H9 (cell line): ENCODE measurements around the gene CTSL. TPM values are rescaled to one million over a fixed set of nuclear protein-coding genes. Genes with fewer than 3 reads are reported as not detected.

Source experiments
- DNase-seq: peaks from one replicate; pipeline ENCODE4 v3.0.0-alpha.2; 2017
- H2AFZ ChIP-seq: one replicate; pipeline ENCODE4 v1.6.1; 2013; ENCODE audit warnings: mild to moderate bottlenecking, low read length, control low read depth, moderate library complexity
- H2AK5ac ChIP-seq: 2 replicates; pipeline ENCODE4 v1.6.1; 2013; ENCODE audit warnings: low read length, control low read depth, mixed read lengths; ENCODE audit not compliant: insufficient read length
- H2BK120ac ChIP-seq: one replicate; pipeline ENCODE4 v1.6.1; 2013; ENCODE audit warnings: low read depth, mild to moderate bottlenecking, low read length, control low read depth, inconsistent platforms; ENCODE audit not compliant: poor library complexity, severe bottlenecking
- H2BK12ac ChIP-seq: 2 replicates; pipeline ENCODE4 v1.6.1; 2013; ENCODE audit warnings: low read length, control low read depth, mixed read lengths, low read depth; ENCODE audit not compliant: insufficient read length
- H2BK15ac ChIP-seq: 2 replicates; pipeline ENCODE4 v1.6.1; 2013; ENCODE audit warnings: low read depth, low read length, control low read depth
- H2BK20ac ChIP-seq: one replicate; pipeline ENCODE4 v1.6.1; 2013; ENCODE audit warnings: low read depth, mild to moderate bottlenecking, low read length, control low read depth, inconsistent platforms; ENCODE audit not compliant: poor library complexity, severe bottlenecking
- H2BK5ac ChIP-seq: 2 replicates; pipeline ENCODE4 v1.6.1; 2013; ENCODE audit warnings: low read length, control low read depth, mixed read lengths; ENCODE audit not compliant: insufficient read length
- H3K14ac ChIP-seq: 2 replicates; pipeline ENCODE4 v1.6.1; 2013; ENCODE audit warnings: low read length, control low read depth; ENCODE audit not compliant: insufficient read depth
- H3K18ac ChIP-seq: 2 replicates; pipeline ENCODE4 v1.6.1; 2013; ENCODE audit warnings: low read depth, mild to moderate bottlenecking, mixed read lengths, low read length, control low read depth; ENCODE audit not compliant: insufficient read length
- H3K23ac ChIP-seq: 2 replicates; pipeline ENCODE4 v1.6.1; 2013; ENCODE audit warnings: low read length, control low read depth, mixed read lengths, low read depth; ENCODE audit not compliant: insufficient read length
- H3K23me2 ChIP-seq: 2 replicates; pipeline ENCODE4 v1.6.1; 2013; ENCODE audit warnings: low read depth, mild to moderate bottlenecking, mixed read lengths, low read length, control low read depth; ENCODE audit not compliant: insufficient read length, poor library complexity, severe bottlenecking
- H3K27ac ChIP-seq: 2 replicates; pipeline ENCODE4 v1.5.1; 2013; ENCODE audit warnings: low read length, control low read depth, mixed read lengths, low read depth; ENCODE audit not compliant: insufficient read length
- H3K27me3 ChIP-seq: 2 replicates; pipeline ENCODE4 v1.6.1; 2013; ENCODE audit warnings: low read length, control low read depth, inconsistent platforms; ENCODE audit not compliant: insufficient read depth
- H3K4ac ChIP-seq: 2 replicates; pipeline ENCODE4 v1.6.1; 2013; ENCODE audit warnings: low read depth, mild to moderate bottlenecking, control low read depth, inconsistent platforms, low read length, moderate library complexity
- H3K4me1 ChIP-seq: 2 replicates; pipeline ENCODE4 v1.6.1; 2013; ENCODE audit warnings: low read length, control low read depth, inconsistent platforms; ENCODE audit not compliant: insufficient read depth
- H3K4me2 ChIP-seq: 2 replicates; pipeline ENCODE4 v1.6.1; 2013; ENCODE audit warnings: low read length, control low read depth, mixed read lengths; ENCODE audit not compliant: insufficient read length, insufficient read depth
- H3K56ac ChIP-seq: 2 replicates; pipeline ENCODE4 v1.6.1; 2013; ENCODE audit warnings: low read depth, mild to moderate bottlenecking, mixed read lengths, low read length, control low read depth; ENCODE audit not compliant: insufficient read length
- H3K79me1 ChIP-seq: 2 replicates; pipeline ENCODE4 v1.6.1; 2013; ENCODE audit warnings: low read depth, mild to moderate bottlenecking, moderate library complexity, low read length, control low read depth, inconsistent platforms; ENCODE audit not compliant: insufficient read depth, poor library complexity, severe bottlenecking
- H3K79me2 ChIP-seq: 2 replicates; pipeline ENCODE4 v1.6.1; 2013; ENCODE audit warnings: low read length, control low read depth, inconsistent platforms; ENCODE audit not compliant: insufficient read depth
- H3K9ac ChIP-seq: 2 replicates; pipeline ENCODE4 v1.6.1; 2013; ENCODE audit warnings: low read length, control low read depth, mixed read lengths; ENCODE audit not compliant: insufficient read length; ENCODE audit errors: extremely low read depth
- H3K9me3 ChIP-seq: one replicate; pipeline ENCODE4 v1.6.1; 2013; ENCODE audit warnings: low read depth, low read length, inconsistent platforms; ENCODE audit not compliant: control insufficient read depth
- H3T11ph ChIP-seq: one replicate; pipeline ENCODE4 v1.6.1; 2013; ENCODE audit warnings: mild to moderate bottlenecking, low read length, control low read depth, inconsistent platforms
- H4K20me1 ChIP-seq: one replicate; pipeline ENCODE4 v1.6.1; 2013; ENCODE audit not compliant: control insufficient read depth, insufficient read length, insufficient read depth
- H4K5ac ChIP-seq: 2 replicates; pipeline ENCODE4 v1.6.1; 2013; ENCODE audit warnings: low read depth, mild to moderate bottlenecking, mixed read lengths, low read length, control low read depth; ENCODE audit not compliant: insufficient read length
- H4K8ac ChIP-seq: replicated peaks from 2 replicates; pipeline ENCODE4 v1.6.1; 2013; ENCODE audit warnings: low read length, control low read depth, mixed read lengths, low read depth; ENCODE audit not compliant: insufficient read length
- H4K91ac ChIP-seq: 2 replicates; pipeline ENCODE4 v1.6.1; 2013; ENCODE audit warnings: low read depth, mild to moderate bottlenecking, moderate library complexity, mixed read lengths, low read length, control low read depth; ENCODE audit not compliant: insufficient read length
- H3K27ac Mint-ChIP-seq, 3 experiments: 2 replicates in 2 of 3; 3 replicates in 1 of 3; pipeline ENCODE4 v1.8.0; 2020 to 2021; ENCODE audit warnings: mixed read lengths in 3 of 3, mild to moderate bottlenecking in 1 of 3, moderate library complexity in 1 of 3
- H3K27me3 Mint-ChIP-seq: 2 replicates; pipeline ENCODE4 v1.8.0; 2021; ENCODE audit warnings: low read depth, mild to moderate bottlenecking, moderate library complexity, mixed read lengths
- H3K36me3 Mint-ChIP-seq, 3 experiments: 2 replicates in 2 of 3; 3 replicates in 1 of 3; pipeline ENCODE4 v1.8.0; 2020 to 2021; ENCODE audit warnings: low read depth in 3 of 3, mixed read lengths in 3 of 3; ENCODE audit not compliant: insufficient read depth in 1 of 3
- H3K4me1 Mint-ChIP-seq, 2 experiments: 2 replicates each; pipeline ENCODE4 v1.8.0; 2020; ENCODE audit warnings: mixed read lengths in 2 of 2
- H3K4me3 Mint-ChIP-seq, 2 experiments: 2 replicates in 1 of 2; 3 replicates in 1 of 2; pipeline ENCODE4 v1.8.0; 2020 to 2021; ENCODE audit warnings: mild to moderate bottlenecking in 2 of 2, mixed read lengths in 2 of 2, moderate library complexity in 1 of 2
- H3K9me3 Mint-ChIP-seq, 2 experiments: 2 replicates in 1 of 2; 3 replicates in 1 of 2; pipeline ENCODE4 v1.8.0; 2020; ENCODE audit warnings: mild to moderate bottlenecking in 2 of 2, mixed read lengths in 2 of 2, moderate library complexity in 1 of 2
- WGBS: extraction: QIAGEN DNeasy Blood & Tissue Kit; methylation state at CpG from one replicate; pipeline ENCODE4 v1.1.7; 2013; ENCODE audit warnings: missing lambda C conversion rate, low lambda C conversion rate, mixed read lengths; ENCODE audit not compliant: insufficient read length; ENCODE audit errors: extremely low coverage; 5-methylcytosine and 5-hydroxymethylcytosine counted together
- total RNA-seq: library from RNA; stranded (reverse); gene quantifications from 2 replicates; pipeline ENCODE4 v1.2.1, GENCODE V29; 2021
- TF ChIP-seq, protein P1 (sequence below): fragments of 200-600 bp; sonication (generic); conservative IDR thresholded peaks from 3 replicates; pipeline ENCODE4 v1.8.0; 2021; ENCODE audit warnings: antibody characterized with exemption, mild to moderate bottlenecking

Gene CTSL
- total RNA-seq, 1 experiment from 2014 or later, result 28.9 TPM

- no peak overlapping the region for H3K4me2 ChIP-seq
- H4K5ac ChIP-seq, result no peak overlapping the region
- H2AFZ ChIP-seq, result no peak overlapping the region
- H2AK5ac ChIP-seq, result no peak overlapping the region
- H3K9me3 ChIP-seq, result no peaks in the 10 kb centered on the region
- H3K27me3 ChIP-seq, result no peaks in the 10 kb centered on the region
- H3K27ac Mint-ChIP-seq, result peak overlapping the region in 2 of 3 experiments; percentile 32 to 76; a peak in 3 of 7 replicates
- H4K8ac ChIP-seq, result no peak overlapping the region
- H2BK20ac ChIP-seq, result no peak overlapping the region
- H3K23me2 ChIP-seq, result no peaks in the 10 kb centered on the region
- no peaks in the 10 kb centered on the region for H3K79me1 ChIP-seq
- TF ChIP-seq, protein P1, sequence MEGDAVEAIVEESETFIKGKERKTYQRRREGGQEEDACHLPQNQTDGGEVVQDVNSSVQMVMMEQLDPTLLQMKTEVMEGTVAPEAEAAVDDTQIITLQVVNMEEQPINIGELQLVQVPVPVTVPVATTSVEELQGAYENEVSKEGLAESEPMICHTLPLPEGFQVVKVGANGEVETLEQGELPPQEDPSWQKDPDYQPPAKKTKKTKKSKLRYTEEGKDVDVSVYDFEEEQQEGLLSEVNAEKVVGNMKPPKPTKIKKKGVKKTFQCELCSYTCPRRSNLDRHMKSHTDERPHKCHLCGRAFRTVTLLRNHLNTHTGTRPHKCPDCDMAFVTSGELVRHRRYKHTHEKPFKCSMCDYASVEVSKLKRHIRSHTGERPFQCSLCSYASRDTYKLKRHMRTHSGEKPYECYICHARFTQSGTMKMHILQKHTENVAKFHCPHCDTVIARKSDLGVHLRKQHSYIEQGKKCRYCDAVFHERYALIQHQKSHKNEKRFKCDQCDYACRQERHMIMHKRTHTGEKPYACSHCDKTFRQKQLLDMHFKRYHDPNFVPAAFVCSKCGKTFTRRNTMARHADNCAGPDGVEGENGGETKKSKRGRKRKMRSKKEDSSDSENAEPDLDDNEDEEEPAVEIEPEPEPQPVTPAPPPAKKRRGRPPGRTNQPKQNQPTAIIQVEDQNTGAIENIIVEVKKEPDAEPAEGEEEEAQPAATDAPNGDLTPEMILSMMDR, result no peak
- DNase-seq, result no peak
- H3K27me3 Mint-ChIP-seq, result no peaks in the 10 kb centered on the region
- H4K91ac ChIP-seq, result no peak overlapping the region
- peaks cover 42 to 56% (median 55%) of the 10 kb centered on the region in 3 experiments; a peak in 6 of 7 replicates for H3K36me3 Mint-ChIP-seq
- H3K9me3 Mint-ChIP-seq, result no peaks in the 10 kb centered on the region
- H2BK120ac ChIP-seq, result no peak overlapping the region
- H3K4me1 ChIP-seq, result no peaks in the 10 kb centered on the region
- no peak overlapping the region for H3K4ac ChIP-seq
- no peak overlapping the region for H3K14ac ChIP-seq
- H3K56ac ChIP-seq, result no peak overlapping the region
- H3K27ac ChIP-seq, result no peak overlapping the region
- no peak overlapping the region for H3K4me3 Mint-ChIP-seq
- no peaks in the 10 kb centered on the region for H4K20me1 ChIP-seq
- no peak overlapping the region for H2BK12ac ChIP-seq
- no peak overlapping the region for H3K23ac ChIP-seq
- H3T11ph ChIP-seq, result no peak overlapping the region
- H3K4me1 Mint-ChIP-seq, result peaks cover 13% of the 10 kb centered on the region in 2 experiments; a peak in 3 of 4 replicates
- no peak overlapping the region for H3K9ac ChIP-seq
- H3K79me2 ChIP-seq, result no peaks in the 10 kb centered on the region
- H2BK15ac ChIP-seq, result no peak overlapping the region
- H3K18ac ChIP-seq, result no peak overlapping the region
- WGBS, result no CpG with 5 or more reads among the region's 4 CpGs
- H2BK5ac ChIP-seq, result no peak overlapping the region
These were observed 43.8 kb upstream of the CTSL start for GRCh38 chr9:87682085-87682484.
